Measurements from ENCODE around the gene TRPV4. TPM values are rescaled to one million over a fixed set of nuclear protein-coding genes. Genes with fewer than 3 reads are reported as not detected.

TRPV4 gene
- total RNA-seq, 1 experiment from 2014 or later = 2.4 TPM

- DNase-seq (no peak), ATAC-seq (no peak)
- Histone ChIP-seq H3K4me2 (ENCODE audit: low read length) (no peak overlapping the region), H3K4me1 (ENCODE audit: insufficient read depth, low read length) (peaks cover 24% of the 10 kb centered on the region), H3K36me3 (ENCODE audit: low read depth, low read length) (no peaks in the 10 kb centered on the region), H2AFZ (ENCODE audit: low read length) (no peak overlapping the region), H3K9ac (ENCODE audit: low read length) (no peak overlapping the region), H3K4me3 (ENCODE audit: low read length) (no peak overlapping the region), H3K9me2 (replicated peaks; ENCODE audit: low read length) (no peaks in the 10 kb centered on the region), H3F3A (ENCODE audit: low read length, unreplicated experiment) (no peaks in the 10 kb centered on the region), H4K20me1 (ENCODE audit: low read length) (no peaks in the 10 kb centered on the region), H3K9me3 (ENCODE audit: low read length) (no peaks in the 10 kb centered on the region), H3K27ac (ENCODE audit: low read length) (no peak overlapping the region), H3K79me2 (ENCODE audit: low read length) (no peaks in the 10 kb centered on the region), H3K27me3 (ENCODE audit: low read length) (no peaks in the 10 kb centered on the region)
- intact Hi-C loops (cut with micrococcal nuclease) = no loop called here
- ChIA-PET POLR2A (ENCODE audit: unreplicated experiment) (no interaction called here), CTCF (no interaction called here)
- no TSS peak for BruUV-seq (replicated peaks)
- TF ChIP-seq EZH2 (IDR thresholded peaks at IDR 0.05; ENCODE audit: low read length, unreplicated experiment) (no peak), EZH2phosphoT487 (IDR thresholded peaks at IDR 0.05; ENCODE audit: borderline replicate concordance, low read length) (no peak)
- TF ChIP-seq, protein P1, sequence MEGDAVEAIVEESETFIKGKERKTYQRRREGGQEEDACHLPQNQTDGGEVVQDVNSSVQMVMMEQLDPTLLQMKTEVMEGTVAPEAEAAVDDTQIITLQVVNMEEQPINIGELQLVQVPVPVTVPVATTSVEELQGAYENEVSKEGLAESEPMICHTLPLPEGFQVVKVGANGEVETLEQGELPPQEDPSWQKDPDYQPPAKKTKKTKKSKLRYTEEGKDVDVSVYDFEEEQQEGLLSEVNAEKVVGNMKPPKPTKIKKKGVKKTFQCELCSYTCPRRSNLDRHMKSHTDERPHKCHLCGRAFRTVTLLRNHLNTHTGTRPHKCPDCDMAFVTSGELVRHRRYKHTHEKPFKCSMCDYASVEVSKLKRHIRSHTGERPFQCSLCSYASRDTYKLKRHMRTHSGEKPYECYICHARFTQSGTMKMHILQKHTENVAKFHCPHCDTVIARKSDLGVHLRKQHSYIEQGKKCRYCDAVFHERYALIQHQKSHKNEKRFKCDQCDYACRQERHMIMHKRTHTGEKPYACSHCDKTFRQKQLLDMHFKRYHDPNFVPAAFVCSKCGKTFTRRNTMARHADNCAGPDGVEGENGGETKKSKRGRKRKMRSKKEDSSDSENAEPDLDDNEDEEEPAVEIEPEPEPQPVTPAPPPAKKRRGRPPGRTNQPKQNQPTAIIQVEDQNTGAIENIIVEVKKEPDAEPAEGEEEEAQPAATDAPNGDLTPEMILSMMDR (conservative IDR thresholded peaks at IDR 0.05; ENCODE audit: low read depth, low read length) = no peak
Measured at GRCh38 chr12:109820816-109821381, 12.3 kb downstream of the TRPV4 start.

DNA sequence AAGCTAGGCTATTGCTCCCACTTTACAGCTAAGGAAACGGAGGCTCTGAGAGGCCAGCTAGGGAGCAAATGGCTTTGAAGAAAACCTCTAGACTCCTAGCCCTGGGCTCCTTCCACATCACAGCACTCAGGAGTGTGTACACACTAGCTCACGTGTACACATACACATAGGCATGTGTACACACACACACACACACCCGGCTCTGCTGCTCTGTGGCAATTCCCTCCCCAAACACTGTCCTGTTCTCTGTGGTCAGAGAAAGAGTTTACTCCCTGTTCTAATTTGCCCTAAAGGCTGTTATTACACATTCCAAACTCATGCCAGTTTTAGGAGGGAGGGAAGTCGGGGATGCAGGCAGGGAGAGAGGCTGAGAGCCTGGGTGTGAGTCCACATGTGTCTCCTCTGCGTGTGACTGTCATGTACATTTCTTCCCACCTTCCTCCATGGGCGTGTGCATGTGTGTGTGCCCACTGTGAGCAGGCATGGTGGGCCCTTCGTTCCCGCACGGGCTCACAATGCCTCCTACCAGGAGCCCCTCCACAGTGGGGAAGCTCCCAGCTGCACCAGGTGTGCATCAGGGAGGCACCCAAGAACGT lies 14.2 kb downstream of the TRPV4 start:
- DNase-seq (peak; percentile 91), ATAC-seq (peak; percentile 66)
- Histone ChIP-seq H3K36me3 (ENCODE audit: low read depth, low read length) (no peaks in the 10 kb centered on the region), H3K4me1 (ENCODE audit: insufficient read depth, low read length) (peaks cover 24% of the 10 kb centered on the region), H3K9me3 (ENCODE audit: low read length) (no peaks in the 10 kb centered on the region), H3K9me2 (replicated peaks; ENCODE audit: low read length) (no peaks in the 10 kb centered on the region), H3K79me2 (ENCODE audit: low read length) (no peaks in the 10 kb centered on the region), H3F3A (ENCODE audit: low read length, unreplicated experiment) (no peaks in the 10 kb centered on the region), H4K20me1 (ENCODE audit: low read length) (no peaks in the 10 kb centered on the region), H2AFZ (ENCODE audit: low read length) (no peak overlapping the region), H3K9ac (ENCODE audit: low read length) (no peak overlapping the region), H3K4me3 (ENCODE audit: low read length) (no peak overlapping the region), H3K27ac (ENCODE audit: low read length) (no peak overlapping the region), H3K27me3 (ENCODE audit: low read length) (no peaks in the 10 kb centered on the region), H3K4me2 (ENCODE audit: low read length) (0 out of 2 replicates have a peak overlapping the region, but pooled peaks have one; percentile 11)
- no TSS peak for BruUV-seq (replicated peaks)
- POLR2A ChIA-PET (ENCODE audit: unreplicated experiment) = no interaction called here
- no peak for TF ChIP-seq EZH2phosphoT487 (IDR thresholded peaks at IDR 0.05; ENCODE audit: borderline replicate concordance, low read length)
- TF ChIP-seq, protein P1 (conservative IDR thresholded peaks at IDR 0.05; ENCODE audit: low read depth, low read length) = no peak
- TF ChIP-seq EZH2 (IDR thresholded peaks at IDR 0.05; ENCODE audit: low read length, unreplicated experiment) = no peak
- CTCF ChIA-PET = interaction anchor here (0.9 kb wide), 1 partner anchor 26 kb away, joined by 4 read pairs; no protein-coding TSS in a partner anchor
- intact Hi-C loops (cut with micrococcal nuclease) = no loop called here

DNA sequence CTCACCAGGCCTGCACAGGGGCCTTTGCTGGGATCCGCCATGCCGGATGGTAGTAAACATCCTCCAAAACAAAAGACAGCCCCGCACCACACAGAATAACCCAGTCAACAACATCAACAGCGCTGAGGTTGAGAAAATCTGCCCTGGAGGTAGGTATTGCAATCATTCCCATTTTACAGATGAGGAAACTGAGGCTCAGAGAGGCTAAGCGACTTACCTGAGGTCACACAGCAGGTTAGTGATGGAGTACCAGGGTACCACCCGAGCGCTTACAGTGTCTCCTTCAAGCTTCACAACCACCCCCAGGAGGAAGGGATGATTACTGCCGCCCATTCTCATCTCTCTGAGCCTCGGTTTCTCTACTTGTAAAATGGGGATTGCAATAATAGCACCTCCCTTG lies 14.9 kb downstream of the TRPV4 start:
- no peaks in the 10 kb centered on the region for H3F3A ChIP-seq (ENCODE audit: low read length, unreplicated experiment)
- no TSS peak for BruUV-seq (replicated peaks)

More for the DNA sequence above, 14.9 kb downstream of the TRPV4 start:
- Histone ChIP-seq H3K4me3 (ENCODE audit: low read length) (no peak overlapping the region), H2AFZ (ENCODE audit: low read length) (no peak overlapping the region), H4K20me1 (ENCODE audit: low read length) (no peaks in the 10 kb centered on the region), H3K9ac (ENCODE audit: low read length) (no peak overlapping the region), H3K4me2 (ENCODE audit: low read length) (no peak overlapping the region), H3K9me3 (ENCODE audit: low read length) (no peaks in the 10 kb centered on the region), H3K79me2 (ENCODE audit: low read length) (no peaks in the 10 kb centered on the region), H3K9me2 (replicated peaks; ENCODE audit: low read length) (no peaks in the 10 kb centered on the region), H3K27me3 (ENCODE audit: low read length) (no peaks in the 10 kb centered on the region), H3K4me1 (ENCODE audit: insufficient read depth, low read length) (peaks cover 21% of the 10 kb centered on the region), H3K27ac (ENCODE audit: low read length) (no peak overlapping the region), H3K36me3 (ENCODE audit: low read depth, low read length) (no peaks in the 10 kb centered on the region)
- DNase-seq = no peak
- ChIA-PET POLR2A (ENCODE audit: unreplicated experiment) (no interaction called here), CTCF (interaction anchor here (0.9 kb wide), 1 partner anchor 27 kb away, joined by 4 read pairs; no protein-coding TSS in a partner anchor)
- intact Hi-C loops (cut with micrococcal nuclease) = no loop called here
- no peak for TF ChIP-seq EZH2phosphoT487 (IDR thresholded peaks at IDR 0.05; ENCODE audit: borderline replicate concordance, low read length)
- TF ChIP-seq, protein P1 (conservative IDR thresholded peaks at IDR 0.05; ENCODE audit: low read depth, low read length) = no peak
- no peak for TF ChIP-seq EZH2 (IDR thresholded peaks at IDR 0.05; ENCODE audit: low read length, unreplicated experiment)
- no peak for ATAC-seq

Data from PC-3 (cell line).